Measurements from ENCODE around the gene FOXK2.

- TF ChIP-seq RARB (CRISPR knock-in tag; IDR thresholded peaks at IDR 0.05) (no peak), SNAI2 (CRISPR knock-in tag; IDR thresholded peaks at IDR 0.05) (no peak)
Observed at GRCh38 chr17:82590881-82591539, 71.5 kb downstream of the FOXK2 start.

All from SK-N-SH treated with all-trans-retinoic acid at 6 μM for 48 hours (cell line).